Pancreas (tissue), 10 donors: ENCODE results near the gene PACSIN1. TPM values are rescaled to one million over a fixed set of nuclear protein-coding genes. Genes with fewer than 3 reads are reported as not detected.

Experiments used
- ATAC-seq, 4 donors: fragments of 200-7000 bp; cut with Tn5 transposase; one replicate each; pipeline versions ENCODE4 v1.8.0 to v1.9.1; 2020; ENCODE audit warnings: mild to moderate bottlenecking in 4 of 4, moderate library complexity in 4 of 4
- DNase-seq, 6 donors: peaks; one replicate each; pipeline ENCODE4 v3.0.0-alpha.2; 2020
- FAIRE-seq: peaks from 2 replicates; lab custom pipeline; 2012; peaks lifted over from hg19 to GRCh38; lab: Jason Lieb, UNC
- H3K27ac ChIP-seq, 4 donors: fragments of 200-600 bp; sonication (generic); 1 replicate in 3 of 4; 2 replicates in 1 of 4; pipeline versions ENCODE4 v1.5.0 to v1.8.0; 2020
- H3K27me3 ChIP-seq, 4 donors: fragments of 200-600 bp; one replicate each; pipeline ENCODE4 v1.8.0; 2021
- H3K36me3 ChIP-seq, 3 donors: fragments of 200-600 bp; sonication (generic) in 1 of 3; one replicate each; pipeline versions ENCODE4 v1.5.0 to v1.8.0; 2020 to 2021
- H3K4me1 ChIP-seq, 3 donors: fragments of 200-600 bp; one replicate each; pipeline ENCODE4 v1.8.0; 2021
- H3K4me3 ChIP-seq, 4 donors: fragments of 200-600 bp; sonication (generic) in 2 of 4; one replicate each; pipeline versions ENCODE4 v1.5.0 to v1.8.0; 2020 to 2021
- H3K9me3 ChIP-seq, 4 donors: fragments of 200-600 bp; one replicate each; pipeline ENCODE4 v1.8.0; 2021
- CTCF ChIP-seq, 4 donors: fragments of 200-600 bp; sonication (generic) in 3 of 4; IDR thresholded peaks; one replicate each; pipeline versions ENCODE4 v1.5.0 to v1.8.0; 2021; ENCODE audit warnings: antibody characterized with exemption in 4 of 4
- WGBS, 2 donors: extraction: QIAGEN DNeasy Blood & Tissue Kit; methylation state at CpG; one replicate each; pipeline ENCODE4 v1.1.7; 2013; 5-methylcytosine and 5-hydroxymethylcytosine counted together
- intact Hi-C, 3 donors: fragments of 100-400 bp; cut with DNase I; formaldehyde crosslinking; loops; one replicate each; pipeline versions ENCODE4 v1.11.1 to v1.14.2; 2022
- polyA plus RNA-seq, 2 donors: library from polyadenylated mRNA; stranded (reverse); fragments of 200-250 nt; gene quantifications; one replicate each; pipeline ENCODE4 v1.2.3, GENCODE V29; 2013
- total RNA-seq, 6 donors: library from RNA; stranded (reverse); fragmentation: NEBNext Ultra II Directional in 4 of 6; extraction: Animal tissue kit (Norgen Biotek cat#: 25700) in 4 of 6; gene quantifications; one replicate each; pipeline versions ENCODE4 v1.2.1 to v1.2.4, GENCODE V29; 2021 to 2023
- donor health status: healthy with polysubstance abuse.
- donor health status: DM: no; HTN: no; CAD: no; lungs with moderate emphysema.
- donor health status: DM: no; HTN: no; CAD: no.
- donor health status: control.
- donor health status: control.
- donor health status: Bipolar disorder and iron deficiency.
- donor health status: DM: yes; HTN: yes; CAD: no.
- donor health status: DM: no; HTN: no; CAD: no.
- donor health status: DM: no; HTN: no; CAD: no.
- donor health status: DM: yes; HTN: yes; CAD: no.

The PACSIN1 gene
- total and polyA plus RNA-seq, 8 donors = 0.25 to 2.0 (median 0.71) TPM

- DNase-seq (no peak), FAIRE-seq (no peak), ATAC-seq (no peak)
- intact Hi-C loops = no loop called here
- 70% methylated on average over 4 of the region's 4 CpGs for WGBS, 2 donors
- Histone ChIP-seq H3K4me3 (no peak overlapping the region), H3K9me3 (no peaks in the 10 kb centered on the region), H3K4me1 (no peaks in the 10 kb centered on the region), H3K36me3 (no peaks in the 10 kb centered on the region), H3K27ac (no peak overlapping the region), H3K27me3 (no peaks in the 10 kb centered on the region)
- no peak for TF ChIP-seq CTCF (IDR thresholded peaks at IDR 0.05)
Observed at GRCh38 chr6:34445313-34445860, 20.5 kb upstream of the PACSIN1 start.

GRCh38 chr6:34447386-34447785 lies 18.5 kb upstream of the PACSIN1 start:
- ATAC-seq (no peak), FAIRE-seq (no peak), DNase-seq (no peak)
- TF ChIP-seq CTCF (IDR thresholded peaks at IDR 0.05) = no peak
- Histone ChIP-seq H3K27ac (no peak overlapping the region), H3K36me3 (no peaks in the 10 kb centered on the region), H3K27me3 (no peaks in the 10 kb centered on the region), H3K4me1 (no peaks in the 10 kb centered on the region), H3K9me3 (no peaks in the 10 kb centered on the region), H3K4me3 (no peak overlapping the region)
- intact Hi-C loops = no loop called here
- WGBS, 2 donors = 76 to 81% methylated on average over 7 of the region's 7 CpGs

GRCh38 chr6:34447910-34448309 lies 18.0 kb upstream of the PACSIN1 start:
- DNase-seq (no peak), FAIRE-seq (no peak), ATAC-seq (peak in 1 of 4 donors; percentile 31)
- Histone ChIP-seq H3K27ac (no peak overlapping the region), H3K4me1 (no peaks in the 10 kb centered on the region), H3K9me3 (no peaks in the 10 kb centered on the region), H3K36me3 (no peaks in the 10 kb centered on the region), H3K27me3 (no peaks in the 10 kb centered on the region), H3K4me3 (no peak overlapping the region)
- no peak for TF ChIP-seq CTCF (IDR thresholded peaks at IDR 0.05)
- intact Hi-C loops = no loop called here
- 58 to 63% methylated on average over 4 to 5 of the region's 5 CpGs for WGBS, 2 donors

- Histone ChIP-seq H3K4me3 (no peak overlapping the region), H3K9me3 (no peaks in the 10 kb centered on the region), H3K27ac (no peak overlapping the region), H3K27me3 (no peaks in the 10 kb centered on the region), H3K36me3 (no peaks in the 10 kb centered on the region), H3K4me1 (no peaks in the 10 kb centered on the region)
- FAIRE-seq (no peak), ATAC-seq (no peak), DNase-seq (no peak)
- WGBS, 2 donors = 97 to 100% methylated on average over 1 of the region's 1 CpG
- no peak for TF ChIP-seq CTCF (IDR thresholded peaks at IDR 0.05)
- intact Hi-C loops = no loop called here
Observed at GRCh38 chr6:34451192-34451591, 14.7 kb upstream of the PACSIN1 start.

GRCh38 chr6:34455831-34456230 lies 10.0 kb upstream of the PACSIN1 start:
- Histone ChIP-seq H3K27me3 (no peaks in the 10 kb centered on the region), H3K4me1 (no peaks in the 10 kb centered on the region), H3K36me3 (no peaks in the 10 kb centered on the region), H3K4me3 (no peak overlapping the region), H3K27ac (no peak overlapping the region), H3K9me3 (no peaks in the 10 kb centered on the region)
- FAIRE-seq = no peak
- no peak for TF ChIP-seq CTCF (IDR thresholded peaks at IDR 0.05)
- intact Hi-C loops = no loop called here
- no peak for DNase-seq
- ATAC-seq = no peak
- 100% methylated on average over 1 of the region's 1 CpG; no CpG with 5 or more reads in 1 of the 2 donors for WGBS, 2 donors
